PC-3 (cell line): Measurements from ENCODE around the gene WDFY3. TPM values are rescaled to one million over a fixed set of nuclear protein-coding genes. Genes with fewer than 3 reads are reported as not detected.

Source experiments
- ATAC-seq: fragments of 200-7000 bp; cut with Tn5 transposase; 2 replicates; pipeline ENCODE4 v1.9.1; 2020; ENCODE audit warnings: mild to moderate bottlenecking, moderate library complexity
- BruUV-seq: library from RNA; stranded (reverse); fragments of 400-500 nt; replicated peaks from 2 replicates; lab custom pipeline; 2021; lab: Mats Ljungman, UMichigan
- CTCF ChIA-PET: fragments of 300-600 bp; sonication (Branson Sonifier 250); formaldehyde crosslinking; loops from one replicate; lab custom pipeline; 2022; ENCODE audit warnings: antibody characterized with exemption; lab: Charles Lee
- POLR2A ChIA-PET: fragments of 300-600 bp; sonication (Branson Sonifier 250); formaldehyde crosslinking; loops from one replicate; lab custom pipeline; 2022; ENCODE audit warnings: antibody characterized with exemption; ENCODE audit not compliant: unreplicated experiment; lab: Charles Lee
- DNase-seq: peaks from one replicate; pipeline ENCODE4 v3.0.0-alpha.2; 2015
- H2AFZ ChIP-seq: fragments of 300-600 bp; sonication (generic); 2 replicates; pipeline ENCODE4 v1.6.0; 2016; ENCODE audit warnings: antibody characterized with exemption, low read length
- H3F3A ChIP-seq: fragments of 300-600 bp; sonication (generic); one replicate; pipeline ENCODE4 v1.6.0; 2017; ENCODE audit warnings: antibody characterized with exemption, low read length, control low read depth, mild to moderate bottlenecking; ENCODE audit not compliant: unreplicated experiment
- H3K27ac ChIP-seq: fragments of 300-600 bp; sonication (generic); 2 replicates; pipeline ENCODE4 v1.5.1; 2016; ENCODE audit warnings: mild to moderate bottlenecking, low read length
- H3K27me3 ChIP-seq: fragments of 300-600 bp; sonication (generic); 2 replicates; pipeline ENCODE4 v1.6.1; 2016; ENCODE audit warnings: low read length, mixed read lengths
- H3K36me3 ChIP-seq: fragments of 300-600 bp; sonication (generic); 2 replicates; pipeline ENCODE4 v1.6.1; 2016; ENCODE audit warnings: low read depth, mixed run types, low read length, mixed read lengths
- H3K4me1 ChIP-seq: fragments of 300-600 bp; sonication (generic); 2 replicates; pipeline ENCODE4 v1.5.1; 2016; ENCODE audit warnings: low read length; ENCODE audit not compliant: insufficient read depth
- H3K4me2 ChIP-seq: fragments of 300-600 bp; sonication (generic); 2 replicates; pipeline ENCODE4 v1.6.0; 2016; ENCODE audit warnings: low read length
- H3K4me3 ChIP-seq: fragments of 300-600 bp; sonication (generic); 2 replicates; pipeline ENCODE4 v1.5.1; 2016; ENCODE audit warnings: mild to moderate bottlenecking, low read length, mixed read lengths
- H3K79me2 ChIP-seq: fragments of 300-600 bp; sonication (generic); 2 replicates; pipeline ENCODE4 v1.6.1; 2017; ENCODE audit warnings: low read length, mixed read lengths
- H3K9ac ChIP-seq: fragments of 300-600 bp; sonication (generic); 2 replicates; pipeline ENCODE4 v1.6.0; 2016; ENCODE audit warnings: mild to moderate bottlenecking, low read length
- H3K9me2 ChIP-seq: fragments of 300-600 bp; sonication (generic); replicated peaks from 2 replicates; pipeline ENCODE4 v1.6.1; 2016; ENCODE audit warnings: mixed run types, low read length, mixed read lengths
- H3K9me3 ChIP-seq: fragments of 300-600 bp; sonication (generic); 2 replicates; pipeline ENCODE4 v1.6.1; 2016; ENCODE audit warnings: low read length, mixed read lengths
- H4K20me1 ChIP-seq: fragments of 300-600 bp; sonication (generic); 2 replicates; pipeline ENCODE4 v1.6.1; 2016; ENCODE audit warnings: low read length, mixed read lengths
- EZH2 ChIP-seq: fragments of 300-600 bp; sonication (generic); IDR thresholded peaks from one replicate; pipeline ENCODE4 v1.6.1; 2017; ENCODE audit warnings: antibody characterized with exemption, mild to moderate bottlenecking, low read length; ENCODE audit not compliant: unreplicated experiment
- EZH2phosphoT487 ChIP-seq: fragments of 300-600 bp; sonication (generic); IDR thresholded peaks from 2 replicates; pipeline ENCODE4 v1.6.1; 2018; ENCODE audit warnings: mild to moderate bottlenecking, antibody characterized with exemption, low read length, borderline replicate concordance
- intact Hi-C: fragments of 100-400 bp; cut with micrococcal nuclease; formaldehyde crosslinking; loops from 2 replicates; pipeline ENCODE4 v1.9.0; 2023
- total RNA-seq: library from RNA; depleted of rRNA; stranded (reverse); fragments of >200 nt; gene quantifications from 2 replicates; pipeline ENCODE4 v1.2.3, GENCODE V29; 2014
- TF ChIP-seq, protein P1 (sequence below): fragments of 300-600 bp; sonication (generic); conservative IDR thresholded peaks from 2 replicates; pipeline ENCODE4 v1.5.1; 2017; ENCODE audit warnings: antibody characterized with exemption, low read depth, mild to moderate bottlenecking, low read length

WDFY3 gene
- total RNA-seq, 1 experiment from 2014 or later = 23.1 TPM

DNA sequence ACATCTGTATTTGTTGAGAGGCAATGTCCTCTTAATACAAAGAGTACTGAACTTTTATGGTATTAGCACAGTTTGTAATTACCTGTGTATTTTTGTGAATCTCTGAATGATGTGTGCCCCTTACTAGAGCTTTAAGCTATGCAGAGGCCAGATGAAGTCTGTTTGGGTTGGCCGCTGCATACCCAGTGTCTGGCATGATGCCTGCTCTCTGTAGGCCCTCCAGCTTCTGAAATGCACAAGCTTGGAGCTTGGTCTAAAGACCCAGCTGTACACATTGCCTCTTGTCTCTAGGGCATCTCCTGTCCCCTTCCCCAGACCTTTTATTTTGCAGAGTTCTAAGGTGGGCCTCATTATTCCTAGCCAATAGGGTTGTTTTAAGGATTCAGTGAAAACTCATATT, 315.0 kb downstream of the WDFY3 start:
- BruUV-seq = no TSS peak
- Histone ChIP-seq H3K4me3 (no peak overlapping the region), H3F3A (no peaks in the 10 kb centered on the region), H2AFZ (no peak overlapping the region), H3K9ac (no peak overlapping the region), H3K4me2 (no peak overlapping the region), H3K9me2 (no peaks in the 10 kb centered on the region), H4K20me1 (no peaks in the 10 kb centered on the region), H3K36me3 (no peaks in the 10 kb centered on the region), H3K9me3 (no peaks in the 10 kb centered on the region), H3K4me1 (peaks cover 10% of the 10 kb centered on the region), H3K27ac (no peak overlapping the region), H3K79me2 (no peaks in the 10 kb centered on the region), H3K27me3 (no peaks in the 10 kb centered on the region)
- TF ChIP-seq EZH2 (no peak), EZH2phosphoT487 (no peak)
- TF ChIP-seq, protein P1, sequence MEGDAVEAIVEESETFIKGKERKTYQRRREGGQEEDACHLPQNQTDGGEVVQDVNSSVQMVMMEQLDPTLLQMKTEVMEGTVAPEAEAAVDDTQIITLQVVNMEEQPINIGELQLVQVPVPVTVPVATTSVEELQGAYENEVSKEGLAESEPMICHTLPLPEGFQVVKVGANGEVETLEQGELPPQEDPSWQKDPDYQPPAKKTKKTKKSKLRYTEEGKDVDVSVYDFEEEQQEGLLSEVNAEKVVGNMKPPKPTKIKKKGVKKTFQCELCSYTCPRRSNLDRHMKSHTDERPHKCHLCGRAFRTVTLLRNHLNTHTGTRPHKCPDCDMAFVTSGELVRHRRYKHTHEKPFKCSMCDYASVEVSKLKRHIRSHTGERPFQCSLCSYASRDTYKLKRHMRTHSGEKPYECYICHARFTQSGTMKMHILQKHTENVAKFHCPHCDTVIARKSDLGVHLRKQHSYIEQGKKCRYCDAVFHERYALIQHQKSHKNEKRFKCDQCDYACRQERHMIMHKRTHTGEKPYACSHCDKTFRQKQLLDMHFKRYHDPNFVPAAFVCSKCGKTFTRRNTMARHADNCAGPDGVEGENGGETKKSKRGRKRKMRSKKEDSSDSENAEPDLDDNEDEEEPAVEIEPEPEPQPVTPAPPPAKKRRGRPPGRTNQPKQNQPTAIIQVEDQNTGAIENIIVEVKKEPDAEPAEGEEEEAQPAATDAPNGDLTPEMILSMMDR = no peak
- no peak for DNase-seq
- ChIA-PET POLR2A (no interaction called here), CTCF (no interaction called here)
- intact Hi-C loops = no loop called here
- ATAC-seq = no peak

DNA sequence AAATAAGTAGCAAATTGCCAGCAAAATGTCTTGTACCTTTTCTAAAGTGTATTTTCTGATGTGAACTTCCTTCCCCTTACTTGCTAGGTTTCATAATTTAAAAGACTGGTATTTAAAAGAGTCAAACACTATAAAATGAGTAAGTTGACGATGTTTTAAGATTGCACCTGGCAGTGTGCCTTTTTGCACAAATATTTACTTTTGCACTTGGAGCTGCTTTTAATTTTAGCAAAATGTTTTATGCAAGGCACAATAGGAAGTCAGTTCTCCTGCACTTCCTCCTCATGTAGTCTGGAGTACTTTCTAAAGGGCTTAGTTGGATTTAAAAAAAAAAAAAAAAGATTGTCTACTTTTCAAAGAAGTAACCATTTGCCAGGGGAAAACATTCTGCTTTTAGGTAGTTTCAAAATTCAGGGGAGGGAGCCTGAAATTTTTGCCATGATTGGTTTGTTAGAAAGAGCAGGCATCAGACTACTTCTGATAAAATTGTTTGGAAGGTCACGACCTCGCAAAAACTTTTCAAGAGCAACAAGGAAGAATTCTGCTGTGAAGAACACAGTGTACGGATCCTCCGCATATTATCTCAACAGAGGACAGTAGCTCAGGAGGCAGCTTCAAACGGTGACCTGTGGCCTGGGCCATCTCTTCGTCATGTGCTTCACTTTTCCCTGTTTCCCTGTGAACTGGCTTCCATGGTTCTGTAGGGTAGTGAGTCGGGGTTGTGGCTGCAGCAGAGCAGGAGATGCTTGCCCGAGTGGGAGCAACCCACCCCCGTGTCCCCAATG, 317.4 kb downstream of the WDFY3 start:
- H3K27me3 ChIP-seq = no peaks in the 10 kb centered on the region
- no peaks in the 10 kb centered on the region for H3K79me2 ChIP-seq
- H3K36me3 ChIP-seq = no peaks in the 10 kb centered on the region
- no peaks in the 10 kb centered on the region for H3F3A ChIP-seq
- H3K4me2 ChIP-seq = 0 out of 2 replicates have a peak overlapping the region, but pooled peaks have one; percentile 8
- no peaks in the 10 kb centered on the region for H4K20me1 ChIP-seq
- DNase-seq = peak; percentile 46
- H3K9ac ChIP-seq = no peak overlapping the region
- TF ChIP-seq, protein P1 = no peak
- TF ChIP-seq EZH2 (no peak), EZH2phosphoT487 (no peak)
- H3K27ac ChIP-seq = no peak overlapping the region
- no peaks in the 10 kb centered on the region for H3K9me3 ChIP-seq
- peaks cover 10% of the 10 kb centered on the region for H3K4me1 ChIP-seq
- no peak overlapping the region for H3K4me3 ChIP-seq
- ATAC-seq = peak; percentile 67
- no TSS peak for BruUV-seq
- ChIA-PET CTCF (no interaction called here), POLR2A (no interaction called here)
- no peaks in the 10 kb centered on the region for H3K9me2 ChIP-seq
- no peak overlapping the region for H2AFZ ChIP-seq
- intact Hi-C loops = no loop called here

DNA sequence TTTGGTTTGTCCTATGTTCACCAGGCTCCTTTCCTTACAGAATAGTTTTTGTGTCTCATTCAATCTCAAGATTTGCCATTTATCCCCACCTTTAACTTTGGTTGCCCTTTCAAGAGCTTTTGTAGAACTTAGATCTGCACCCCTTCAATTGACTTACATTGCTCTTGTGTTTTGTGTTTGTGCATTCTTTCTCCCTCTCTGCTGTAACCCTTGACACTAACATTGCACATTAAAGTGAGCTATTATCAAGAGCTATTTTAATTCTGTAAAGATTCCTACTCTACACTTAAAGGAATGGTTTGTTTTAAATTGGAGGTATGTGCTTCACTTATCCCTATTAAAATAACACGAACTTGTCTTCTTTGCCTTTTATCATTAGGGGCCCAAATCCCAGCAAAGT, 318.3 kb downstream of the WDFY3 start:
- Histone ChIP-seq H3K9me3 (no peaks in the 10 kb centered on the region), H3K27me3 (no peaks in the 10 kb centered on the region), H4K20me1 (no peaks in the 10 kb centered on the region), H3K4me1 (peaks cover 10% of the 10 kb centered on the region), H3K36me3 (no peaks in the 10 kb centered on the region), H2AFZ (no peak overlapping the region), H3K27ac (no peak overlapping the region), H3K4me3 (no peak overlapping the region), H3K79me2 (no peaks in the 10 kb centered on the region), H3K9me2 (no peaks in the 10 kb centered on the region), H3K9ac (no peak overlapping the region), H3K4me2 (no peak overlapping the region), H3F3A (no peaks in the 10 kb centered on the region)
- BruUV-seq = no TSS peak
- ATAC-seq = no peak
- ChIA-PET CTCF (no interaction called here), POLR2A (no interaction called here)
- TF ChIP-seq EZH2 = no peak
- TF ChIP-seq, protein P1 = no peak
- TF ChIP-seq EZH2phosphoT487 = no peak
- no peak for DNase-seq
- intact Hi-C loops = no loop called here
